PC-9 (cell line): ENCODE results near the gene SV2C.

ENCODE experiments used
- EZH2 ChIP-seq: fragments of 200-600 bp; sonication (generic); IDR thresholded peaks from 2 replicates; pipeline ENCODE4 v1.8.0; 2017; ENCODE audit warnings: antibody characterized with exemption, low read depth
- TF ChIP-seq, protein P1 (sequence below): fragments of 200-600 bp; sonication (generic); conservative IDR thresholded peaks from 2 replicates; pipeline ENCODE4 v1.6.1; 2017; ENCODE audit warnings: mixed run types, antibody characterized with exemption, mild to moderate bottlenecking, moderate library complexity

DNA sequence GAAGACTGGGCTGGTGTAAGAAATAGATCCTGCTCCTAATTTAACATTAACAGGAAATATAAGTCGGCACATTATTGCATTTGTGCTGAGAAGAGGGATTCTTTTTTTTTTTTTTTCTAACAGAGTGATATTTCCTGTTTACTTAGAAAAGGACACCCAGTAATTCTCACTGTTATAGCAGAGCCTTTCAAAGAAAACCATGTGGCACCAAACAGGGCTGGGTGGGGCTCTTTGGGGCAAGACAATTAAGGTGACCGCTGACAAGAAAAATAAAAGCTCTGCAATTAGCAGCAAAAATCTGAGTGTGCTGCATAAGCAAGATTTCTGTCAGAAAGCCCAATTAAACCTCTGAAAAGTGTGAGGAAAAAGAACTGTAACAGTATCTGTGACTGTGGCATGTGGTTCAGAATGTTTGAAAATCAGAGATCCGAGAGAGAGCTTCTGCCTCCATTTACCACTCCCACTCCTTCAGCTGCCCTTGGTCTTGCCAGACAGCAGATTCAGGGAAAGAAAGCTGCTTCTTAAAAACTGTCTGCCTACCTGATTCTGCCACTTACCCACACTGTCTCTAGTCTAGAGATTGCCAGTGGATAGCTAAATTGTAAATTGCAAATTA lies 242.8 kb downstream of the SV2C start:
- no peak for TF ChIP-seq EZH2
- TF ChIP-seq, protein P1, sequence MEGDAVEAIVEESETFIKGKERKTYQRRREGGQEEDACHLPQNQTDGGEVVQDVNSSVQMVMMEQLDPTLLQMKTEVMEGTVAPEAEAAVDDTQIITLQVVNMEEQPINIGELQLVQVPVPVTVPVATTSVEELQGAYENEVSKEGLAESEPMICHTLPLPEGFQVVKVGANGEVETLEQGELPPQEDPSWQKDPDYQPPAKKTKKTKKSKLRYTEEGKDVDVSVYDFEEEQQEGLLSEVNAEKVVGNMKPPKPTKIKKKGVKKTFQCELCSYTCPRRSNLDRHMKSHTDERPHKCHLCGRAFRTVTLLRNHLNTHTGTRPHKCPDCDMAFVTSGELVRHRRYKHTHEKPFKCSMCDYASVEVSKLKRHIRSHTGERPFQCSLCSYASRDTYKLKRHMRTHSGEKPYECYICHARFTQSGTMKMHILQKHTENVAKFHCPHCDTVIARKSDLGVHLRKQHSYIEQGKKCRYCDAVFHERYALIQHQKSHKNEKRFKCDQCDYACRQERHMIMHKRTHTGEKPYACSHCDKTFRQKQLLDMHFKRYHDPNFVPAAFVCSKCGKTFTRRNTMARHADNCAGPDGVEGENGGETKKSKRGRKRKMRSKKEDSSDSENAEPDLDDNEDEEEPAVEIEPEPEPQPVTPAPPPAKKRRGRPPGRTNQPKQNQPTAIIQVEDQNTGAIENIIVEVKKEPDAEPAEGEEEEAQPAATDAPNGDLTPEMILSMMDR, result no peak
